Endothelial cell (in vitro differentiated cells): Measurements from ENCODE around the gene SBDS. TPM values are rescaled to one million over a fixed set of nuclear protein-coding genes. Genes with fewer than 3 reads are reported as not detected.
"Not testable (repeated sequence)": the region's sequence is repeated elsewhere in the genome, so short reads cannot be mapped to it uniquely, and the experiment has no call there.

Experiments
- DNase-seq: peaks from one replicate; pipeline ENCODE4 v3.0.0; 2021; ENCODE audit warnings: low spot score
- H3K27ac Mint-ChIP-seq: one replicate; pipeline ENCODE4 v1.8.0; 2021; ENCODE audit warnings: mixed read lengths, inconsistent platforms; ENCODE audit not compliant: unreplicated experiment
- H3K27me3 Mint-ChIP-seq: one replicate; pipeline ENCODE4 v1.8.0; 2021; ENCODE audit warnings: mild to moderate bottlenecking, moderate library complexity, mixed read lengths, inconsistent platforms; ENCODE audit not compliant: unreplicated experiment
- H3K36me3 Mint-ChIP-seq: one replicate; pipeline ENCODE4 v1.8.0; 2021; ENCODE audit warnings: mild to moderate bottlenecking, low read depth, mixed read lengths, inconsistent platforms; ENCODE audit not compliant: unreplicated experiment
- H3K4me1 Mint-ChIP-seq: one replicate; pipeline ENCODE4 v1.8.0; 2021; ENCODE audit warnings: mild to moderate bottlenecking, mixed read lengths, inconsistent platforms; ENCODE audit not compliant: unreplicated experiment
- H3K4me3 Mint-ChIP-seq: one replicate; pipeline ENCODE4 v1.8.0; 2021; ENCODE audit warnings: mild to moderate bottlenecking, mixed read lengths, inconsistent platforms; ENCODE audit not compliant: unreplicated experiment
- H3K9me3 Mint-ChIP-seq: one replicate; pipeline ENCODE4 v1.8.0; 2021; ENCODE audit warnings: mixed read lengths, inconsistent platforms; ENCODE audit not compliant: unreplicated experiment
- CTCF ChIP-seq: fragments of 200-600 bp; sonication (generic); IDR thresholded peaks from one replicate; pipeline ENCODE4 v1.5.0; 2021; ENCODE audit warnings: antibody characterized with exemption; ENCODE audit not compliant: unreplicated experiment
- long read RNA-seq: library from polyadenylated mRNA; unstranded; transcript quantifications from one replicate; pipeline ENCODE4 v2.0.0, GENCODE V29; 2020; ENCODE audit not compliant: unreplicated experiment
- total RNA-seq: library from RNA; stranded (reverse); fragmentation: NEBNext Ultra II Directional; extraction: Animal tissue kit (Norgen Biotek cat#: 25700); gene quantifications from one replicate; pipeline ENCODE4 v1.2.1, GENCODE V29; 2021; ENCODE audit not compliant: unreplicated experiment

Gene SBDS
- total RNA-seq: 53.5 TPM
- long read RNA-seq, transcript SBDS-201 (5 exons, 1,631 nt): major isoform, 48 of 53 reads
- long read RNA-seq, partial matches to known transcripts: 4 of 53 reads
- long read RNA-seq, other reads (novel, unspliced or antisense): 1 of 53 reads

- H3K27me3 Mint-ChIP-seq: peaks cover 11% of the 10 kb centered on the region
- H3K9me3 Mint-ChIP-seq, H3K4me1 Mint-ChIP-seq: not testable (repeated sequence)
- DNase-seq: peak; percentile 84
- H3K4me3 Mint-ChIP-seq: peak within 1 kb of the TSS; percentile 99
- H3K27ac Mint-ChIP-seq: peak within 1 kb of the TSS; percentile 99
- peaks cover 19% of the 10 kb centered on the region for H3K36me3 Mint-ChIP-seq
Measured at GRCh38 chr7:66995050-66995776, at the start of gene SBDS. SBDS (minus strand) TSS chr7:66995586; CDS start chr7:66995417, 169 bp downstream.

GRCh38 chr7:67043559-67043930 lies 48.2 kb upstream of the SBDS start:
- not testable (repeated sequence) for H3K27ac Mint-ChIP-seq, H3K4me3 Mint-ChIP-seq, H3K9me3 Mint-ChIP-seq, H3K27me3 Mint-ChIP-seq, DNase-seq, H3K4me1 Mint-ChIP-seq
- H3K36me3 Mint-ChIP-seq: peaks cover 10% of the 10 kb centered on the region

- not testable (repeated sequence) for H3K4me3 Mint-ChIP-seq, DNase-seq, H3K27me3 Mint-ChIP-seq, H3K4me1 Mint-ChIP-seq, H3K9me3 Mint-ChIP-seq, H3K27ac Mint-ChIP-seq
- peaks cover 10% of the 10 kb centered on the region for H3K36me3 Mint-ChIP-seq
Measured at GRCh38 chr7:67042781-67043558, 47.6 kb upstream of the SBDS start.

GRCh38 chr7:67040832-67041231 lies 45.4 kb upstream of the SBDS start:
- not testable (repeated sequence) for DNase-seq, H3K4me1 Mint-ChIP-seq, H3K9me3 Mint-ChIP-seq, H3K4me3 Mint-ChIP-seq, H3K36me3 Mint-ChIP-seq, H3K27me3 Mint-ChIP-seq
- H3K27ac Mint-ChIP-seq: peak overlapping the region; percentile 73
- peak; percentile 46 for TF ChIP-seq CTCF

- not testable (repeated sequence) for H3K4me1 Mint-ChIP-seq, H3K27ac Mint-ChIP-seq, H3K27me3 Mint-ChIP-seq, H3K9me3 Mint-ChIP-seq, DNase-seq, H3K36me3 Mint-ChIP-seq, H3K4me3 Mint-ChIP-seq
Measured at GRCh38 chr7:67036432-67037395, 41.3 kb upstream of the SBDS start.

GRCh38 chr7:67033251-67033650 lies 37.9 kb upstream of the SBDS start:
- Mint-ChIP-seq H3K27me3 (no peaks in the 10 kb centered on the region), H3K4me3 (no peak overlapping the region), H3K36me3 (peaks cover 23% of the 10 kb centered on the region), H3K27ac (no peak overlapping the region), H3K4me1 (no peaks in the 10 kb centered on the region), H3K9me3 (no peaks in the 10 kb centered on the region)
- DNase-seq: no peak
- TF ChIP-seq CTCF: no peak

- H3K27ac Mint-ChIP-seq, H3K4me1 Mint-ChIP-seq, H3K9me3 Mint-ChIP-seq, H3K27me3 Mint-ChIP-seq, H3K4me3 Mint-ChIP-seq, DNase-seq: not testable (repeated sequence)
- H3K36me3 Mint-ChIP-seq: peaks cover 24% of the 10 kb centered on the region
Measured at GRCh38 chr7:67031685-67032084, 36.3 kb upstream of the SBDS start.

GRCh38 chr7:67025459-67025858 lies 30.1 kb upstream of the SBDS start:
- peaks cover 34% of the 10 kb centered on the region for H3K36me3 Mint-ChIP-seq
- peak overlapping the region; percentile 16 for H3K27ac Mint-ChIP-seq
- H3K9me3 Mint-ChIP-seq, H3K27me3 Mint-ChIP-seq, H3K4me3 Mint-ChIP-seq, H3K4me1 Mint-ChIP-seq, DNase-seq: not testable (repeated sequence)
